K562 (cell line): ENCODE measurements around the gene DYDC1. TPM values are rescaled to one million over a fixed set of nuclear protein-coding genes. Genes with fewer than 3 reads are reported as not detected.

Source experiments
- CEBPG ChIP-seq, 3 experiments: fragments of 200-800 bp in 1 of 3; sonication (Bioruptor generic) in 1 of 3; sonication (generic) in 1 of 3; formaldehyde crosslinking in 1 of 3; IDR thresholded peaks in 2 of 3; conservative IDR thresholded peaks in 1 of 3; 2 replicates each; pipeline versions ENCODE4 v1.6.1 to v1.8.0; 2016 to 2022; ENCODE audit warnings: missing compliant biosample characterization in 2 of 3, missing genetic modification characterization in 2 of 3, mild to moderate bottlenecking in 1 of 3, missing genetic modification reagents in 1 of 3
- CTCFL ChIP-seq: IDR thresholded peaks from 2 replicates; pipeline ENCODE4 v1.6.1; 2011; ENCODE audit warnings: borderline replicate concordance, low read depth, mild to moderate bottlenecking, moderate library complexity, low read length; ENCODE audit not compliant: insufficient read depth, poor library complexity, severe bottlenecking
- ETV5 ChIP-seq: sonication (generic); formaldehyde crosslinking; IDR thresholded peaks from 2 replicates; pipeline ENCODE4 v1.4.0; 2020; ENCODE audit warnings: low read depth, mild to moderate bottlenecking, missing genetic modification reagents
- FOXK1 ChIP-seq: sonication (generic); formaldehyde crosslinking; IDR thresholded peaks from 2 replicates; pipeline ENCODE4 v1.8.0; 2022; ENCODE audit warnings: missing genetic modification reagents, mild to moderate bottlenecking, borderline replicate concordance
- HMBOX1 ChIP-seq: sonication (generic); IDR thresholded peaks from 2 replicates; pipeline ENCODE4 v1.6.1; 2016
- NFIX ChIP-seq: fragments of 250-450 bp; sonication (Bioruptor Pico); IDR thresholded peaks from 2 replicates; pipeline ENCODE4 v1.4.0; 2020; ENCODE audit warnings: low read depth, mild to moderate bottlenecking, moderate library complexity
- PHF20 ChIP-seq: fragments of 450-650 bp; IDR thresholded peaks from 2 replicates; pipeline ENCODE4 v1.6.1; 2018; ENCODE audit not compliant: partially characterized antibody
- RBM22 ChIP-seq: fragments of 200-400 bp; formaldehyde crosslinking; IDR thresholded peaks from 2 replicates; pipeline ENCODE4 v1.6.1; 2018; ENCODE audit warnings: low read length, low read depth; ENCODE audit not compliant: poor library complexity, severe bottlenecking
- SMARCB1 ChIP-seq: IDR thresholded peaks from 2 replicates; pipeline ENCODE4 v1.6.1; 2011; ENCODE audit warnings: improper control_type of control experiment, low read depth; ENCODE audit not compliant: insufficient read length
- SREBF2 ChIP-seq: sonication (generic); formaldehyde crosslinking; IDR thresholded peaks from 2 replicates; pipeline ENCODE4 v1.4.0; 2020; ENCODE audit warnings: mild to moderate bottlenecking, missing genetic modification reagents
- TOE1 ChIP-seq, 2 experiments: fragments of 450-650 bp in 1 of 2; sonication (generic) in 1 of 2; formaldehyde crosslinking in 1 of 2; IDR thresholded peaks; 2 replicates each; pipeline versions ENCODE4 v1.7.1 to v1.8.0; 2016 to 2022; ENCODE audit warnings: borderline replicate concordance in 2 of 2, mild to moderate bottlenecking in 2 of 2, antibody characterized with exemption in 1 of 2, inconsistent platforms in 1 of 2, low read depth in 1 of 2, missing genetic modification reagents in 1 of 2, moderate library complexity in 1 of 2
- ZNF143 ChIP-seq: sonication (generic); formaldehyde crosslinking; IDR thresholded peaks from 2 replicates; pipeline ENCODE4 v1.9.0; 2022; ENCODE audit warnings: mild to moderate bottlenecking, missing genetic modification reagents
- ZNF644 ChIP-seq: fragments of 200-800 bp; sonication (Bioruptor generic); IDR thresholded peaks from 2 replicates; pipeline ENCODE4 v1.6.1; 2016; ENCODE audit warnings: low read depth, missing genetic modification characterization, missing compliant biosample characterization
- polyA plus RNA-seq, 8 experiments: library from polyadenylated mRNA; depleted of rRNA in 4 of 8; stranded (reverse) in 5 of 8; unstranded in 3 of 8; fragments of >200 nt; fragmentation: Nextera tagmentation in 2 of 8; fragmentation: Illumina TruSeq in 1 of 8; extraction: Ambion mirVana in 2 of 8; extraction: Trizol in 1 of 8; gene quantifications; 2 replicates each; pipeline versions ENCODE4 v1.2.1 to v1.2.3, GENCODE V29; 2011 to 2014; ENCODE audit warnings: inconsistent platforms in 1 of 8, missing spikeins in 1 of 8
- total RNA-seq, 7 experiments: library from RNA; depleted of rRNA in 6 of 7; stranded (reverse); fragments of >200 nt in 6 of 7; fragmentation: Illumina TruSeq in 2 of 7; extraction: Trizol in 2 of 7; gene quantifications; 2 replicates each; pipeline versions ENCODE4 v1.2.1 to v1.2.3, GENCODE V29; 2011 to 2021; ENCODE audit warnings: low replicate concordance in 1 of 7

The DYDC1 gene
- total and polyA plus RNA-seq, 9 of the 15 experiments (the other 6 are each of a cell fraction or from before 2014, with no cell fraction given), result not detected

- TF ChIP-seq TOE1 (IDR thresholded peaks at IDR 0.05; ENCODE audit: borderline replicate concordance) (no peak), TOE1 (CRISPR knock-in tag; IDR thresholded peaks at IDR 0.05; ENCODE audit: borderline replicate concordance, low read depth) (no peak), CEBPG (CRISPR knock-in tag; IDR thresholded peaks at IDR 0.05) (no peak), CEBPG (tag; conservative IDR thresholded peaks at IDR 0.05 in 1 of 2, IDR thresholded peaks at IDR 0.05 in 1 of 2) (no peak), HMBOX1 (no peak), SREBF2 (no peak), PHF20 (no peak), NFIX (CRISPR knock-in tag) (no peak), CTCFL (no peak), ZNF644 (no peak), SMARCB1 (no peak), ETV5 (CRISPR knock-in tag) (no peak), RBM22 (no peak), ZNF143 (no peak), FOXK1 (CRISPR knock-in tag) (no peak)
Measured at GRCh38 chr10:80296942-80297341, 59.6 kb downstream of the DYDC1 start (continued).
